AG10803 (cell line): Measurements from ENCODE around the gene TRIP13.

Experiments
- DNase-seq: peaks from one replicate; pipeline ENCODE4 v3.0.0; 2010; ENCODE audit warnings: low read depth
- H3K4me3 ChIP-seq: 2 replicates; pipeline ENCODE4 v1.5.1; 2011; ENCODE audit warnings: mild to moderate bottlenecking, low read length, control low read depth
- TF ChIP-seq, protein P1 (sequence below): conservative IDR thresholded peaks from 2 replicates; pipeline ENCODE4 v1.5.1; 2011; ENCODE audit warnings: mild to moderate bottlenecking, low read length, control low read depth, inconsistent platforms

Gene TRIP13

DNA sequence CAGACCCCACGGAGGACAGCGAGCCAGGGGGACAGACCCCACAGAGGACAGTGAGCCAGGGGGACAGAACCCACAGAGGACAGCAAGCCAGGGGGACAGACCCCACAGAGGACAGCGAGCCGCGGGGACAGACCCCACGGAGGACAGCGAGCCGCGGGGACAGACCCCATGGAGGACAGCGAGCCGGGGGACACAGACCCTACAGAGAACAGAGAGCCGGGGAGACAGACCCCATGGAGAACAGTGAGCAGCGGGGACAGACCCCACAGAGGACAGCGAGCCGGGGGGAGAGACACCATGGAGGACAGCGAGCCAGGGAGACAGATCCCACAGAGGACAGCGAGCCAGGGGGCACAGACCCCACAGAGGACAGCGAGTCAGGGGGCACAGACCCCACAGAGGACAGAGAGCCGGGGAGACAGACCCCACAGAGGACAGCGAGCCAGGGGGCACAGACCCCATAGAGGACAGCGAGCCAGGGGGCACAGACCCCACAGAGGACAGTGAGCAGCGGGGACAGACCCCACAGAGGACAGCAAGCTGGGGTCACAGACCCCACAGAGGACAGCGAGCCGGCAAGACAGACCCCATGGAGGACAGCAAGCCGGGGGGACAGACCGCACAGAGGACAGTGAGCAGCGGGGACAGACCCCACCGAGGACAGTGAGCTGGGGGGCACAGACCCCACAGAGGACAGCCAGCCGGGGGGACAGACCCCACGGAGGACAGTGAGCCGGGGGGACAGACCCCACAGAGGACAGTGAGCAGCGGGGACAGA lies 37.5 kb upstream of the TRIP13 start:
- DNase-seq, result no peak
- TF ChIP-seq, protein P1, sequence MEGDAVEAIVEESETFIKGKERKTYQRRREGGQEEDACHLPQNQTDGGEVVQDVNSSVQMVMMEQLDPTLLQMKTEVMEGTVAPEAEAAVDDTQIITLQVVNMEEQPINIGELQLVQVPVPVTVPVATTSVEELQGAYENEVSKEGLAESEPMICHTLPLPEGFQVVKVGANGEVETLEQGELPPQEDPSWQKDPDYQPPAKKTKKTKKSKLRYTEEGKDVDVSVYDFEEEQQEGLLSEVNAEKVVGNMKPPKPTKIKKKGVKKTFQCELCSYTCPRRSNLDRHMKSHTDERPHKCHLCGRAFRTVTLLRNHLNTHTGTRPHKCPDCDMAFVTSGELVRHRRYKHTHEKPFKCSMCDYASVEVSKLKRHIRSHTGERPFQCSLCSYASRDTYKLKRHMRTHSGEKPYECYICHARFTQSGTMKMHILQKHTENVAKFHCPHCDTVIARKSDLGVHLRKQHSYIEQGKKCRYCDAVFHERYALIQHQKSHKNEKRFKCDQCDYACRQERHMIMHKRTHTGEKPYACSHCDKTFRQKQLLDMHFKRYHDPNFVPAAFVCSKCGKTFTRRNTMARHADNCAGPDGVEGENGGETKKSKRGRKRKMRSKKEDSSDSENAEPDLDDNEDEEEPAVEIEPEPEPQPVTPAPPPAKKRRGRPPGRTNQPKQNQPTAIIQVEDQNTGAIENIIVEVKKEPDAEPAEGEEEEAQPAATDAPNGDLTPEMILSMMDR, result no peak
- no peak overlapping the region for H3K4me3 ChIP-seq

DNA sequence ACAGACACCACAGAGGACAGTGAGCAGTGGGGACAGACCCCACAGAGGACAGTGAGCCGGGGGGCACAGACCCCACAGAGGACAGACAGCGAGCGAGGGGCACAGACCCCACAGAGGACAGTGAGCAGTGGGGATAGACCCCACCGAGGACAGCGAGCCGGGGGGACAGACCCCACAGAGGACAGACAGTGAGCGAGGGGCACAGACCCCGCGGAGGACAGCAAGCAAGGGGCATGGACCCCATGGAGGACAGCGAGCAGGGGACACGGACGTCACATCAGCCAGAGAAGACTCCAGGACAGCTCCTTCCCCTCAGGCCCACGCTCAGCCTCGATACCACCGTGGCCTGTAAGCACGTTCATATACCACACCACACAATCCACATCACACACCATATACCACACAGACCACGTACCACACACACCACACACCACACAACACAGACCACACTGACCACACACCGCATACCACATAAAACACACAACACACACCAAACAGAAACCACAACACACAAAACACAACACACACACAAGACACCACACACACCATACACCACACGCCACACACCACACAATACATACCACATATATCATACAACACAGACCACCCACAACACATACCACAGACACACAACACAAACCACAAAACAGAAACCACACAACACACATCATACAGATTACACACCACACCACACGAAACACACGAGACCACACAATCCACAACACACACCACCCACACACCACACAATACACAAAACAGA lies 36.7 kb upstream of the TRIP13 start:
- TF ChIP-seq, protein P1, result no peak
- DNase-seq, result no peak
- H3K4me3 ChIP-seq, result no peak overlapping the region

- no peak for DNase-seq
- no peak overlapping the region for H3K4me3 ChIP-seq
- TF ChIP-seq, protein P1, result no peak
These were observed 35.9 kb upstream of the TRIP13 start for GRCh38 chr5:856531-857425.

GRCh38 chr5:858726-859125 lies 34.0 kb upstream of the TRIP13 start:
- DNase-seq, result no peak
- no peak overlapping the region for H3K4me3 ChIP-seq
- TF ChIP-seq, protein P1, result no peak

DNA sequence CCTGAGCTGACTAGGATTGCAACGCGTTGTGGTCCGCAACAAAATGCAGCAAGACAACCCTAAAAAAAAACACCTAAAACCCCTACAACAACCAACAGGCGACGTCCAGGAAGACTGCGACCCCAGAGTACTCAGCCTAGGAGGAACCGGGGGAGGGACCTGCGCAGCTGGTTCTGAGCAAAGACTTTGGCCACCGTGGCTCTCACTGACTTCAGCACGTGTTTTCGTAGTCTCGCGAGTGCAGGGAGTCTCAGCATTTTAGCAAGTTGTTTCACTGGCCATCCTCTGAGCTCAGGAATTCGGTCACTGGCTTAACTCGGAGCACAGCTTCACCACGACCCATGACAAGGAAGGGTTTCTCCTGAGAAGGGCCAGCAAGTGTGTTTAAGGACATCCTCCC lies 33.3 kb upstream of the TRIP13 start:
- no peak for DNase-seq
- TF ChIP-seq, protein P1, result no peak
- no peak overlapping the region for H3K4me3 ChIP-seq

DNA sequence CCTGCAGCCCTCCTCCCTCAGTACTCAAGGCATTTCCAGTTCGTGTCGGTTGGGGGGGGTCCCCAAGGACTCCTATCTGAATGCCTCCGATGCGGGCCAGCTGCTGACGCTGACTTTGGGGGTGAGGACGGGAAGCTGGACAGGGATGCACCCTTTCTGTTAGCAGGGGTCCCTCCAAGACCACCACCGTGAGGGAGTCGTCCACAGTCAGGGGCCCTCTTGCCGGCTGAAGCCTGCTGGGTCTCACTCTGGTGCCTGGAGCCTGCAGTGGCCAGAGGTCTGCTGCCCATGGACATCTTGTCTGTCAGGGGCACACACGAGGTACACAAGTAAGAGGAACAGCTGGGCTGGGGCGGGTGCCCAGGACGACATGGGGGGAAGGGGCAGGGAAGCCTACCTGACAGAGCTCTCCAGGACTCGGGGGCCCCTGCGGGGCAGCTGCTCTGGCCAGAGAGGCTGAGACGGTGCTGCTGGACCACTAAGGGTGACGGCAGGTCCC lies 32.8 kb upstream of the TRIP13 start:
- no peak for DNase-seq
- no peak overlapping the region for H3K4me3 ChIP-seq
- TF ChIP-seq, protein P1, result no peak
